ENCODE measurements around the gene C1QL3.
A peak's percentile ranks its signal among the peaks of the same experiment; 100 is the strongest.

Gene C1QL3

GRCh38 chr10:16545116-16545736, 23.5 kb upstream of the C1QL3 start:
- no peak for TF ChIP-seq ZNF274 (IDR thresholded peaks at IDR 0.05; ENCODE audit: low read depth, low read length)
- no peak for TF ChIP-seq SUZ12 (IDR thresholded peaks at IDR 0.05; ENCODE audit: extremely low read depth, insufficient read depth, insufficient read length)
- TF ChIP-seq YY1 (IDR thresholded peaks at IDR 0.05; ENCODE audit: insufficient read depth, insufficient read length), result no peak
- Histone ChIP-seq H3K36me3 (ENCODE audit: insufficient read depth, insufficient read length, low read length) (no peaks in the 10 kb centered on the region), H3K9ac (ENCODE audit: insufficient read length, low read depth) (no peak overlapping the region), H3K4me1 (ENCODE audit: insufficient read depth, insufficient read length) (no peaks in the 10 kb centered on the region), H3K27me3 (ENCODE audit: insufficient read depth, insufficient read length) (no peaks in the 10 kb centered on the region), H3K4me3 (ENCODE audit: insufficient read length, low read depth) (no peak overlapping the region), H3K9me3 (ENCODE audit: insufficient read depth, low read length) (no peaks in the 10 kb centered on the region)
- no peak for DNase-seq (ENCODE audit: low read depth, low spot score)

GRCh38 chr10:16544591-16544990, 22.9 kb upstream of the C1QL3 start:
- Histone ChIP-seq H3K36me3 (ENCODE audit: insufficient read depth, insufficient read length, low read length) (no peaks in the 10 kb centered on the region), H3K4me3 (ENCODE audit: insufficient read length, low read depth) (no peak overlapping the region), H3K9ac (ENCODE audit: insufficient read length, low read depth) (no peak overlapping the region), H3K4me1 (ENCODE audit: insufficient read depth, insufficient read length) (no peaks in the 10 kb centered on the region), H3K27me3 (ENCODE audit: insufficient read depth, insufficient read length) (no peaks in the 10 kb centered on the region), H3K9me3 (ENCODE audit: insufficient read depth, low read length) (no peaks in the 10 kb centered on the region)
- TF ChIP-seq SUZ12 (IDR thresholded peaks at IDR 0.05; ENCODE audit: extremely low read depth, insufficient read depth, insufficient read length) (no peak), YY1 (IDR thresholded peaks at IDR 0.05; ENCODE audit: insufficient read depth, insufficient read length) (no peak), ZNF274 (IDR thresholded peaks at IDR 0.05; ENCODE audit: low read depth, low read length) (no peak)
- DNase-seq (ENCODE audit: low read depth, low spot score), result no peak

DNA sequence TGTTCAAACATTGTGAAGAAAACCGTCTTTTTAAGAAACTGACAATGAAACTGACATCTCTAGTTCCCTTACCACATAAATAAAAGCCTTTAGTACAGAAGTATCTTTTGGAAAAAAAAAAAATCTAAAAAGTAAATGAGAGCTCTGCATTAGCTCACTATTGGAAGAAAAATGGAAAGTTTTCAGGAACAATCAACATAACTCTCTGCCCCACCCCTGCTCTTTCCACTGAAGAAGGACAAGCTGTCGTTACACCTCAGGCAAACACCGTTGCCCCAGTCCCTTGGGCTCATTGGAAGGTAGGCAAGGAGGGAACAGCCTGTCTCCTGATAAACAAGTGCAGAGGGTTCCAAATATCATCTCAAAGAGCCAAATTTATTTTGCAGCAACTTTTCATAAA, 22.4 kb upstream of the C1QL3 start:
- no peak for TF ChIP-seq YY1 (IDR thresholded peaks at IDR 0.05; ENCODE audit: insufficient read depth, insufficient read length)
- TF ChIP-seq ZNF274 (IDR thresholded peaks at IDR 0.05; ENCODE audit: low read depth, low read length), result no peak
- TF ChIP-seq SUZ12 (IDR thresholded peaks at IDR 0.05; ENCODE audit: extremely low read depth, insufficient read depth, insufficient read length), result no peak
- H3K9me3 ChIP-seq (ENCODE audit: insufficient read depth, low read length), result no peaks in the 10 kb centered on the region
- DNase-seq (ENCODE audit: low read depth, low spot score), result no peak
- no peak overlapping the region for H3K9ac ChIP-seq (ENCODE audit: insufficient read length, low read depth)
- H3K36me3 ChIP-seq (ENCODE audit: insufficient read depth, insufficient read length, low read length), result no peaks in the 10 kb centered on the region
- H3K27me3 ChIP-seq (ENCODE audit: insufficient read depth, insufficient read length), result no peaks in the 10 kb centered on the region
- H3K4me1 ChIP-seq (ENCODE audit: insufficient read depth, insufficient read length), result no peaks in the 10 kb centered on the region
- no peak overlapping the region for H3K4me3 ChIP-seq (ENCODE audit: insufficient read length, low read depth)

GRCh38 chr10:16536155-16536554, 14.5 kb upstream of the C1QL3 start:
- no peak overlapping the region for H3K9ac ChIP-seq (ENCODE audit: insufficient read length, low read depth)
- no peak overlapping the region for H3K4me3 ChIP-seq (ENCODE audit: insufficient read length, low read depth)
- H3K27me3 ChIP-seq (ENCODE audit: insufficient read depth, insufficient read length), result no peaks in the 10 kb centered on the region
- no peaks in the 10 kb centered on the region for H3K36me3 ChIP-seq (ENCODE audit: insufficient read depth, insufficient read length, low read length)
- TF ChIP-seq ZNF274 (IDR thresholded peaks at IDR 0.05; ENCODE audit: low read depth, low read length) (no peak), SUZ12 (IDR thresholded peaks at IDR 0.05; ENCODE audit: extremely low read depth, insufficient read depth, insufficient read length) (no peak), YY1 (IDR thresholded peaks at IDR 0.05; ENCODE audit: insufficient read depth, insufficient read length) (no peak)
- no peaks in the 10 kb centered on the region for H3K4me1 ChIP-seq (ENCODE audit: insufficient read depth, insufficient read length)
- DNase-seq (ENCODE audit: low read depth, low spot score), result no peak
- H3K9me3 ChIP-seq (ENCODE audit: insufficient read depth, low read length), result no peaks in the 10 kb centered on the region

DNA sequence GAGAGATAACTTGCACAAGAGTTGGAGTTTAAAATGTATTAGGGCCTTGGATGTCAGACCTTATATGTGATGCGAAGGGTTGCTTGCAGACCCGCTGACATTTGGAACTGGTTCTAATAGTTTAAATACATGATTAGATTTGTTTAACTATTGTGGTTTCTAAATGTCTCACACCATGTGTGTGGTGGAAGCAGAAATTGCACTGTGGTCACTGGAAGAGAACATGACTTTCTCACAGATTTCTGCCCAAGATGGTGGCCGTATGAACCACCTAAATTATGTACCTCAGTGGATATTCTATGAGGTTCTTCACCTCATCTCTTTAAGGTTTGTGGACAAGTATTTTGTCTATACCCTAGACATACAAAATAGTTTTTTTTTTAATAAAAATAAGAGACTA, 8.2 kb upstream of the C1QL3 start:
- no peak for DNase-seq (ENCODE audit: low read depth, low spot score)
- H3K27me3 ChIP-seq (ENCODE audit: insufficient read depth, insufficient read length), result peaks cover 5% of the 10 kb centered on the region
- no peak for TF ChIP-seq SUZ12 (IDR thresholded peaks at IDR 0.05; ENCODE audit: extremely low read depth, insufficient read depth, insufficient read length)
- no peak for TF ChIP-seq ZNF274 (IDR thresholded peaks at IDR 0.05; ENCODE audit: low read depth, low read length)
- H3K36me3 ChIP-seq (ENCODE audit: insufficient read depth, insufficient read length, low read length), result no peaks in the 10 kb centered on the region
- H3K9me3 ChIP-seq (ENCODE audit: insufficient read depth, low read length), result no peaks in the 10 kb centered on the region
- no peak overlapping the region for H3K9ac ChIP-seq (ENCODE audit: insufficient read length, low read depth)
- no peak overlapping the region for H3K4me3 ChIP-seq (ENCODE audit: insufficient read length, low read depth)
- no peaks in the 10 kb centered on the region for H3K4me1 ChIP-seq (ENCODE audit: insufficient read depth, insufficient read length)

DNA sequence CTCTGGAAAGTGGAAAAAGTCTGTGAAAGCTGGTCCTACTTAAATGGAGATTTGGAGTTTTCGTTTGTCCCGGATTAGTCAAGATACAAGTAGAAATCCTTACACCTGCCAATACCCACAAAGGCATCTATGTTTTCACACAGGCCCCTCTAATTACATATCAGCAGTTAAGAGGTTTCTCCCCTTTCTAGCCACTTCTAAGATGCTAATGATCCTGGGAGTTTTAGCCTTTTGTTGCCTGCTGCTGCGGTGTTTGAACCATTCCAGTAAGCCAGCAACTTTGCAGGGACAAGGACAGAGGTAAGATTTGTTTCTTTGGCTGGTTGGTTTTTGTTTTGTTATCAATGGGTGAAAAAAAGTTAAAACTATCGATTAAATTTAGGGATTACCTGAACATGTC, 5.8 kb upstream of the C1QL3 start:
- H3K27me3 ChIP-seq (ENCODE audit: insufficient read depth, insufficient read length), result peaks cover 29% of the 10 kb centered on the region
- TF ChIP-seq SUZ12 (IDR thresholded peaks at IDR 0.05; ENCODE audit: extremely low read depth, insufficient read depth, insufficient read length) (no peak), YY1 (IDR thresholded peaks at IDR 0.05; ENCODE audit: insufficient read depth, insufficient read length) (no peak), ZNF274 (IDR thresholded peaks at IDR 0.05; ENCODE audit: low read depth, low read length) (no peak)
- no peaks in the 10 kb centered on the region for H3K36me3 ChIP-seq (ENCODE audit: insufficient read depth, insufficient read length, low read length)
- H3K4me1 ChIP-seq (ENCODE audit: insufficient read depth, insufficient read length), result no peaks in the 10 kb centered on the region
- DNase-seq (ENCODE audit: low read depth, low spot score), result peak; percentile 30
- no peak overlapping the region for H3K4me3 ChIP-seq (ENCODE audit: insufficient read length, low read depth)
- H3K9me3 ChIP-seq (ENCODE audit: insufficient read depth, low read length), result no peaks in the 10 kb centered on the region
- H3K9ac ChIP-seq (ENCODE audit: insufficient read length, low read depth), result no peak overlapping the region

GRCh38 chr10:16520900-16521299, 779 bp downstream of the C1QL3 start:
- Histone ChIP-seq H3K4me1 (ENCODE audit: insufficient read depth, insufficient read length) (no peaks in the 10 kb centered on the region), H3K36me3 (ENCODE audit: insufficient read depth, insufficient read length, low read length) (no peaks in the 10 kb centered on the region), H3K9ac (ENCODE audit: insufficient read length, low read depth) (no peak overlapping the region), H3K27me3 (ENCODE audit: insufficient read depth, insufficient read length) (peaks cover 59% of the 10 kb centered on the region), H3K4me3 (ENCODE audit: insufficient read length, low read depth) (peak overlapping the region; percentile 47), H3K9me3 (ENCODE audit: insufficient read depth, low read length) (no peaks in the 10 kb centered on the region)
- no peak for TF ChIP-seq ZNF274 (IDR thresholded peaks at IDR 0.05; ENCODE audit: low read depth, low read length)
- no peak for TF ChIP-seq SUZ12 (IDR thresholded peaks at IDR 0.05; ENCODE audit: extremely low read depth, insufficient read depth, insufficient read length)
- no peak for TF ChIP-seq YY1 (IDR thresholded peaks at IDR 0.05; ENCODE audit: insufficient read depth, insufficient read length)
- peak; percentile 20 for DNase-seq (ENCODE audit: low read depth, low spot score)

All from NT2/D1 (cell line).